ENCODE measurements around the gene CD247. TPM values are rescaled to one million over a fixed set of nuclear protein-coding genes. Genes with fewer than 3 reads are reported as not detected.
A peak's percentile ranks its signal among the peaks of the same experiment; 100 is the strongest.

CD247 gene
- total RNA-seq, 4 donors from 2014 or later: 1.5 to 6.4 (median 3.4) TPM; not detected in 1

DNA sequence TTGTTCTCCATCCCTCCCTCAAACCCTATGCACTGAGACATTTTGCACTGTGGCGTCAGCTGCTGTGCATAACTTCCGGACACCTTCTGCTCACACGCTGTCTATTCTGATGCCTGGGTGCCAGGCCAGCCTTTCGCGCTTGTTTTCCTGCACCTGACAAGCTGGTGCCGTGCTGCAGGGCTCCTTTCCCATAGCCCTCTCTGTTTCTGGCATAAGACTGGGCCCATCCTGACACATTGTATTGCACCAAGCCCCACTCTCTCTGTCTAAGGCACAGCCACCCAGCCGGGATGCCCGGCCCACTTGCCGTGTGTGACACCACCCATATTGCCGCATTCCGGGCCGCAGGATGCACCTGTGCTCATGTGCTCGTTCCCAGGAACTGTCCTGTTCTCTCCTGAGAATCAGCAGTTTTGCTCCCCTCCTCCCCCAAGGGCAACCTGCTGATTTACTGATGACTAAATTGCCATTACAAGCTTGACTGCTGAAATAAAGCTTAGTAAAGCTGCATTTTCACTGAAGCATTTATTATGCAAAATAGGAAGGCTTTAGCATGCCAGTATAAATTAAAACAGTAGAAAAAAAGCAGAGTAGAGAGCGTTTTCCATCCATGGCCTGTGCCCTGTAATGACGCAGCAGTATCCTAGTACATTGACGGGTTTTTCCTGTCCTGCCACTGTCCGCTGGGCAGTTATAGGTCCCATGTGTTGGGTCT is 88.0 kb downstream of the CD247 start:
- Histone ChIP-seq H3K4me1 (no peaks in the 10 kb centered on the region), H3K4me3 (no peak overlapping the region), H3K9me3 (no peaks in the 10 kb centered on the region), H3K27me3 (no peaks in the 10 kb centered on the region), H3K36me3 (no peaks in the 10 kb centered on the region), H3K27ac (no peak overlapping the region)
- intact Hi-C loops (cut with DNase I; ENCODE audit: low total_unique reads) (no loop called here), in situ Hi-C loops (cut with MboI; ENCODE audit: low pct_ligation_motif_present in 1 of 4, low pct_unique_long_range_greater_than_20kb in 1 of 4, low sequenced_read_pairs in 3 of 4) (loop anchor here in 2 of 4 donors (25.0 kb wide), 3 partner anchors 168 to 543 kb away; partner anchors contain the start of gene TADA1 (in 1 of the 2))
- 89 to 99% methylated on average over 10 to 17 of the region's 17 CpGs for WGBS, 2 donors (ENCODE audit: low coverage in 1 of 2)
- TF ChIP-seq POLR2A (IDR thresholded peaks at IDR 0.05): no peak
- DNase-seq: no peak

DNA sequence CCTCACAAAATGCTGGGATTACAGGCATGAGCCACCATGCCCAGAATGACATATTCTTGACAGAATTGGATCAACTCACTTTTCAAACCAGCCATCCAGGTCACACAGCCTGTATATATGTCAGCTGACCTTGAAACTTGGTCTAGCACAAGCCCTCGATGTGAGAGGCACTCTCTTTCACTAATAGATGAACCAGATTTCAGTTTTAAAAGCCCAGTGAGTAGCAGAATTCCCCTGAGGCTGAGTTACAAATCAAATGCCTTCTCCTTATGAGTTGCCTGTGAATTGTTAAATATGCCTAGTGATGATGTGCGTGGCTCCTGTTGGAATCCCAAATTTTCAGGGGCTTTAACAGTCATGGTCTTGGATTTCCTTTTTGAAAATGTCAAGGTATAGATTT is 88.7 kb downstream of the CD247 start:
- WGBS, 2 donors (ENCODE audit: low coverage in 1 of 2): 40 to 53% methylated on average over 1 to 2 of the region's 2 CpGs
- intact Hi-C loops (cut with DNase I; ENCODE audit: low total_unique reads) (no loop called here), in situ Hi-C loops (cut with MboI; ENCODE audit: low pct_ligation_motif_present in 1 of 4, low pct_unique_long_range_greater_than_20kb in 1 of 4, low sequenced_read_pairs in 3 of 4) (loop anchor here in 2 of 4 donors (25.0 kb wide), 3 partner anchors 167 to 542 kb away; partner anchors contain the start of gene TADA1 (in 1 of the 2))

DNA sequence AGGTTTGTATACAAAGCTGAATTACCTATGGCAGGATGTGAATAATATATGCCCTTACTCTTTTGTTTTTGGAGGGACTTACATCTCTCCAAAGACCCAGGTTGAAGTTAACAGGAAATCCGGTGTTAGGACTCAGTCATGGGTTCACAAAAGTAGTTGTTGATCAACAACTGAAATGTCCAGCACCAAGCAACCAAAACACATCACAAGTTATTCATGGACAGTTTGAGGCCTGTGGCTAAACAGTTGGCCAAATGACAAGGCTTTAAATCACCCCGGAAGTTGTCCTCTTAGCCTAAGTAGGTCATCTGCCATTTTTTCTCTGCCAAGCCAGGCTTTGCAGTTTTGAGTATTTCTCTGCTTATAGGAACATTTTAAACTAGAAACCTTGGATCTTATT is 89.9 kb downstream of the CD247 start:
- no peak for TF ChIP-seq POLR2AphosphoS5 (IDR thresholded peaks at IDR 0.05)
- no peak for TF ChIP-seq POLR2A (IDR thresholded peaks at IDR 0.05)
- TF ChIP-seq, protein P1, sequence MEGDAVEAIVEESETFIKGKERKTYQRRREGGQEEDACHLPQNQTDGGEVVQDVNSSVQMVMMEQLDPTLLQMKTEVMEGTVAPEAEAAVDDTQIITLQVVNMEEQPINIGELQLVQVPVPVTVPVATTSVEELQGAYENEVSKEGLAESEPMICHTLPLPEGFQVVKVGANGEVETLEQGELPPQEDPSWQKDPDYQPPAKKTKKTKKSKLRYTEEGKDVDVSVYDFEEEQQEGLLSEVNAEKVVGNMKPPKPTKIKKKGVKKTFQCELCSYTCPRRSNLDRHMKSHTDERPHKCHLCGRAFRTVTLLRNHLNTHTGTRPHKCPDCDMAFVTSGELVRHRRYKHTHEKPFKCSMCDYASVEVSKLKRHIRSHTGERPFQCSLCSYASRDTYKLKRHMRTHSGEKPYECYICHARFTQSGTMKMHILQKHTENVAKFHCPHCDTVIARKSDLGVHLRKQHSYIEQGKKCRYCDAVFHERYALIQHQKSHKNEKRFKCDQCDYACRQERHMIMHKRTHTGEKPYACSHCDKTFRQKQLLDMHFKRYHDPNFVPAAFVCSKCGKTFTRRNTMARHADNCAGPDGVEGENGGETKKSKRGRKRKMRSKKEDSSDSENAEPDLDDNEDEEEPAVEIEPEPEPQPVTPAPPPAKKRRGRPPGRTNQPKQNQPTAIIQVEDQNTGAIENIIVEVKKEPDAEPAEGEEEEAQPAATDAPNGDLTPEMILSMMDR (IDR thresholded peaks at IDR 0.05): no peak
- no peak for TF ChIP-seq EP300 (IDR thresholded peaks at IDR 0.05; ENCODE audit: low read depth)
- no peak overlapping the region for H3K4me3 ChIP-seq
- H3K4me1 ChIP-seq: no peaks in the 10 kb centered on the region
- WGBS, 2 donors (ENCODE audit: low coverage in 1 of 2): 57 to 60% methylated on average over 2 of the region's 2 CpGs
- no peaks in the 10 kb centered on the region for H3K9me3 ChIP-seq
- no peak overlapping the region for H3K27ac ChIP-seq
- DNase-seq: no peak
- no peaks in the 10 kb centered on the region for H3K36me3 ChIP-seq
- in situ Hi-C loops (cut with MboI; ENCODE audit: low pct_ligation_motif_present in 1 of 4, low pct_unique_long_range_greater_than_20kb in 1 of 4, low sequenced_read_pairs in 3 of 4) (loop anchor here in 2 of 4 donors (25.0 kb wide), 3 partner anchors 166 to 541 kb away; partner anchors contain the start of gene TADA1 (in 1 of the 2)), intact Hi-C loops (cut with DNase I; ENCODE audit: low total_unique reads) (no loop called here)
- H3K27me3 ChIP-seq: no peaks in the 10 kb centered on the region

More for the DNA sequence above, 88.7 kb downstream of the CD247 start:
- H3K4me1 ChIP-seq: no peaks in the 10 kb centered on the region
- no peaks in the 10 kb centered on the region for H3K36me3 ChIP-seq
- H3K4me3 ChIP-seq: no peak overlapping the region
- TF ChIP-seq POLR2AphosphoS5 (IDR thresholded peaks at IDR 0.05): no peak
- TF ChIP-seq EP300 (IDR thresholded peaks at IDR 0.05; ENCODE audit: low read depth): no peak
- TF ChIP-seq, protein P1 (IDR thresholded peaks at IDR 0.05): no peak
- no peak for TF ChIP-seq POLR2A (IDR thresholded peaks at IDR 0.05)
- no peaks in the 10 kb centered on the region for H3K27me3 ChIP-seq
- no peak for DNase-seq
- H3K9me3 ChIP-seq: no peaks in the 10 kb centered on the region
- no peak overlapping the region for H3K27ac ChIP-seq

DNA sequence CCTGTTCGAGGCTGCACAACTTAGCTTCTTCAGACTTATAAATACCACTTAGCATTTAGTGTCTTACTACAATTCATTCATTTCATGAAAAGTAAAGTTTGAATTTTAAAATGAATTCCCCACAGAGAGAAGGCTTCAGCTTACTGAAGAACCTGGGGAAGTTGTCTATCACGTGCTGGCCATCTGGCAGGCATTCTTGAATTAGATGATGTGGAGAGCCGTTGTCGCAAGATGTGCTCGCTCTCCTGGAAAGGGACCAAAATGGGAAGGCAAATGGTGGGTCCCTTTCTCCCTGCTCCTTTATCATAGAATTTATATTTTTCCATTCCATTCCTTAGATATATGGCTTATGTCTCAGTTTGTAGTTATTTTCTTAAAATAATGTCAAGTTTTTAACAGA is 90.5 kb downstream of the CD247 start:
- WGBS, 2 donors (ENCODE audit: low coverage in 1 of 2): 62 to 91% methylated on average over 3 to 5 of the region's 5 CpGs
- intact Hi-C loops (cut with DNase I; ENCODE audit: low total_unique reads): no loop called here
- no peak for TF ChIP-seq EP300 (IDR thresholded peaks at IDR 0.05; ENCODE audit: low read depth)
- no peak for TF ChIP-seq POLR2A (IDR thresholded peaks at IDR 0.05)
- TF ChIP-seq, protein P1 (IDR thresholded peaks at IDR 0.05): no peak
- TF ChIP-seq POLR2AphosphoS5 (IDR thresholded peaks at IDR 0.05): no peak
- Histone ChIP-seq H3K27ac (peak overlapping the region in 1 of 4 donors; percentile 13), H3K9me3 (no peaks in the 10 kb centered on the region), H3K4me1 (no peaks in the 10 kb centered on the region), H3K4me3 (no peak overlapping the region), H3K27me3 (no peaks in the 10 kb centered on the region), H3K36me3 (no peaks in the 10 kb centered on the region)
- in situ Hi-C loops (cut with MboI; ENCODE audit: low pct_ligation_motif_present in 1 of 4, low pct_unique_long_range_greater_than_20kb in 1 of 4, low sequenced_read_pairs in 3 of 4): loop anchor here in 2 of 4 donors (25.0 kb wide), 3 partner anchors 166 to 541 kb away; partner anchors contain the start of gene TADA1 (in 1 of the 2)
- DNase-seq: no peak

All from transverse colon (tissue), 4 donors.